Hematopoietic multipotent progenitor cell treated with erythropoietin and hydrocortisone succinate and interleukin-3 and kit ligand, for 8 days (in vitro differentiated cells): Measurements from ENCODE around the gene ATXN7L3B.

Experiments used
- DNase-seq: peaks from one replicate; pipeline ENCODE4 v3.0.0-alpha.2; 2015

Gene ATXN7L3B

DNA sequence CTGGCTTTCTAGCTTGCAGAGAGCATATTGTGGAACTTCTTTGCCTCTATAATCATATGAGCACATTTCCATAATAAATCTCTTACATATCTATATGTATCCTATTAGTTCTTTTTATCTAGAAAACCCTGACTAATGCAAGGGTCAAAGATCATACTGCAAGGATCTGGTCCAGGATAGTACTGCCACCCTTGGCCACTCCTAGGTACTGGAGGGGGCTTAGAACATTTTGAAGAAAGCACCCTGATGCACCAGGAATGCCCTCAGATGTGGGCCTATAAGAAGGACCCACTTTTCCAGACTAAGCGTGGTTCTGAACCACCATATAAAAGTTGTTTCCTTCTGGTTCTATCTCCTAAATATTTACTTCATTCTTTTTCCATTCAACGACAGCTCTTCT is 14.6 kb downstream of the ATXN7L3B start:
- no peak for DNase-seq

GRCh38 chr12:74559728-74560127 is 22.1 kb downstream of the ATXN7L3B start:
- DNase-seq, result no peak

DNA sequence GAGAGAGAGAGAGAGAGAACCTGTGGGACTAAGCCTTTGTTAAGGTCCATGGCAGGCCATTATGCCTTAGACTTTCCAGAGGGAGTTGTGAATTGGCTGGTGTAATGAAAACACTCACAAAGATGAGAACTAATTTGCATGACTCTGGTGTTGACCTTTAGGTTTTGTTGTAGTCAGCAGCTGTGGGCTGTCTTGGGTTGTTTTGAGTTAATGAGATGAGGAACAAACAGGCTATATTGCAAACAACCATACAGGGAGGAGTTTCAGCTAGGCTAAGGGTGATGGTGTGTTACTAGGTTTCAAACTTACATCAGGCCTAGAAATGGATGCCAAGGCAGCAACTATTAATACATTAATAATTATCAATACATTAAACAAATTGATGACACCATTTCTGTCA is 26.3 kb downstream of the ATXN7L3B start:
- no peak for DNase-seq

- no peak for DNase-seq
These were observed 40.9 kb downstream of the ATXN7L3B start for GRCh38 chr12:74578486-74578885.

GRCh38 chr12:74579446-74579845 is 41.8 kb downstream of the ATXN7L3B start:
- no peak for DNase-seq

DNA sequence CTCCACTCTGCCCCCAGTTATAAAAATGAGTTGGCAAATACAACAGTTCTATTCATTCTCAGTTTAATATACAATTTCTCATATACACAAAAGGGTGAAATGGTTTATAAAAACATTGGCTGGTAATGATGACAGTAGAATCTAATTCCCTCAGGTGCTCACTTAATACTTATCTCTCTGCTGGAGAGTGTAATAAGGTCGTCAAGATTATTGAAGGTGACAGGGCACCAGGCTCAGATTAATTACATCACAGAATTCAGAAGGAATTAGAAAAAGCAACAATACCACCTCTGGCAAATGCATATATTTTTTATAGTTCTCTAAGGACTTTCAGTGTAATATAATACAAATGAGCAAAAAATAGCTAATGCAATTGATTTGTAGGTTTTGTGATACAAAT is 42.3 kb downstream of the ATXN7L3B start:
- DNase-seq, result no peak

DNA sequence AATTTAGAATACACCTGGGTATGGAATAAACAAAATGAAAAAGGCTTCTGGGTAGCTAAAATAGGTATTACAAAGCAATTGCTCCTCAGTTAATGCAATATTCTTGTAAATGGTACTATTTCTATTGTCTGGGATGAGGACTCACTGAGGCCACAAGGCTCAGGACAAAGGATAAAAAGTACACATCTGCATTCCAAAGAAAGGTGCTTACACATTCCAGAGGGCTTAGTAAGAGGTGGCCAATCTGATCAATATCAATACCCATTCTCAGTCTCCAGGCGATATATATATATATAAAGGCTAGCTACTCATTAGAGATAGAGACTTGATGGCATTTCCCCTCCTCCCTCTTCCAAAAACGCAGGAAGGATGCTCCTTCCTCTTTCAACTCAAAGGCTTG is 43.8 kb downstream of the ATXN7L3B start:
- DNase-seq, result no peak

- DNase-seq, result no peak
These were observed 46.9 kb downstream of the ATXN7L3B start for GRCh38 chr12:74584483-74585062.

DNA sequence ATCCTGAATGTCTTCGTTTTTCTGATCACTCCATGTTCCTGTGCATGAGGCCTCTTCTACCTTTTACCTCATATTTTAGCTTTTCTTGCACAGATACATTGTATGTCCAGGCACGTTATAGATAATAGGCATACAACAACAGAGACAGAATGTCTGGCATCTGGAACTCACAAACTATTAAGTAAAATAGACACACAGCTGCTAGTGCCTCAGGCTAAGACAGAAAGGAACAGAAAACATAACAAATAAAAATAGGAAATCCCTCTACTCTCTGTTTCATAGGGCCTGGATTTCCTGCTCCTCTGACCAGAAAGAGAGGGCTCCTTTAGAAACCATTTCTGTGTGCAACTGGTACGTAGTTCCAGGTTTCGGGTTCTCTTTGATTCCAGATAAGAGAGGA is 48.6 kb downstream of the ATXN7L3B start:
- no peak for DNase-seq
